H9 (cell line): Measurements from ENCODE around the gene MED31. TPM values are rescaled to one million over a fixed set of nuclear protein-coding genes. Genes with fewer than 3 reads are reported as not detected.

Experiments used
- DNase-seq: peaks from one replicate; pipeline ENCODE4 v3.0.0-alpha.2; 2017
- H2AFZ ChIP-seq: one replicate; pipeline ENCODE4 v1.6.1; 2013; ENCODE audit warnings: mild to moderate bottlenecking, low read length, control low read depth, moderate library complexity
- H2AK5ac ChIP-seq: 2 replicates; pipeline ENCODE4 v1.6.1; 2013; ENCODE audit warnings: low read length, control low read depth, mixed read lengths; ENCODE audit not compliant: insufficient read length
- H2BK120ac ChIP-seq: one replicate; pipeline ENCODE4 v1.6.1; 2013; ENCODE audit warnings: low read depth, mild to moderate bottlenecking, low read length, control low read depth, inconsistent platforms; ENCODE audit not compliant: poor library complexity, severe bottlenecking
- H2BK12ac ChIP-seq: 2 replicates; pipeline ENCODE4 v1.6.1; 2013; ENCODE audit warnings: low read length, control low read depth, mixed read lengths, low read depth; ENCODE audit not compliant: insufficient read length
- H2BK15ac ChIP-seq: 2 replicates; pipeline ENCODE4 v1.6.1; 2013; ENCODE audit warnings: low read depth, low read length, control low read depth
- H2BK20ac ChIP-seq: one replicate; pipeline ENCODE4 v1.6.1; 2013; ENCODE audit warnings: low read depth, mild to moderate bottlenecking, low read length, control low read depth, inconsistent platforms; ENCODE audit not compliant: poor library complexity, severe bottlenecking
- H2BK5ac ChIP-seq: 2 replicates; pipeline ENCODE4 v1.6.1; 2013; ENCODE audit warnings: low read length, control low read depth, mixed read lengths; ENCODE audit not compliant: insufficient read length
- H3K14ac ChIP-seq: 2 replicates; pipeline ENCODE4 v1.6.1; 2013; ENCODE audit warnings: low read length, control low read depth; ENCODE audit not compliant: insufficient read depth
- H3K18ac ChIP-seq: 2 replicates; pipeline ENCODE4 v1.6.1; 2013; ENCODE audit warnings: low read depth, mild to moderate bottlenecking, mixed read lengths, low read length, control low read depth; ENCODE audit not compliant: insufficient read length
- H3K23ac ChIP-seq: 2 replicates; pipeline ENCODE4 v1.6.1; 2013; ENCODE audit warnings: low read length, control low read depth, mixed read lengths, low read depth; ENCODE audit not compliant: insufficient read length
- H3K23me2 ChIP-seq: 2 replicates; pipeline ENCODE4 v1.6.1; 2013; ENCODE audit warnings: low read depth, mild to moderate bottlenecking, mixed read lengths, low read length, control low read depth; ENCODE audit not compliant: insufficient read length, poor library complexity, severe bottlenecking
- H3K27ac ChIP-seq: 2 replicates; pipeline ENCODE4 v1.5.1; 2013; ENCODE audit warnings: low read length, control low read depth, mixed read lengths, low read depth; ENCODE audit not compliant: insufficient read length
- H3K27me3 ChIP-seq: 2 replicates; pipeline ENCODE4 v1.6.1; 2013; ENCODE audit warnings: low read length, control low read depth, inconsistent platforms; ENCODE audit not compliant: insufficient read depth
- H3K4ac ChIP-seq: 2 replicates; pipeline ENCODE4 v1.6.1; 2013; ENCODE audit warnings: low read depth, mild to moderate bottlenecking, control low read depth, inconsistent platforms, low read length, moderate library complexity
- H3K4me1 ChIP-seq: 2 replicates; pipeline ENCODE4 v1.6.1; 2013; ENCODE audit warnings: low read length, control low read depth, inconsistent platforms; ENCODE audit not compliant: insufficient read depth
- H3K4me2 ChIP-seq: 2 replicates; pipeline ENCODE4 v1.6.1; 2013; ENCODE audit warnings: low read length, control low read depth, mixed read lengths; ENCODE audit not compliant: insufficient read length, insufficient read depth
- H3K56ac ChIP-seq: 2 replicates; pipeline ENCODE4 v1.6.1; 2013; ENCODE audit warnings: low read depth, mild to moderate bottlenecking, mixed read lengths, low read length, control low read depth; ENCODE audit not compliant: insufficient read length
- H3K79me1 ChIP-seq: 2 replicates; pipeline ENCODE4 v1.6.1; 2013; ENCODE audit warnings: low read depth, mild to moderate bottlenecking, moderate library complexity, low read length, control low read depth, inconsistent platforms; ENCODE audit not compliant: insufficient read depth, poor library complexity, severe bottlenecking
- H3K79me2 ChIP-seq: 2 replicates; pipeline ENCODE4 v1.6.1; 2013; ENCODE audit warnings: low read length, control low read depth, inconsistent platforms; ENCODE audit not compliant: insufficient read depth
- H3K9ac ChIP-seq: 2 replicates; pipeline ENCODE4 v1.6.1; 2013; ENCODE audit warnings: low read length, control low read depth, mixed read lengths; ENCODE audit not compliant: insufficient read length; ENCODE audit errors: extremely low read depth
- H3K9me3 ChIP-seq: one replicate; pipeline ENCODE4 v1.6.1; 2013; ENCODE audit warnings: low read depth, low read length, inconsistent platforms; ENCODE audit not compliant: control insufficient read depth
- H3T11ph ChIP-seq: one replicate; pipeline ENCODE4 v1.6.1; 2013; ENCODE audit warnings: mild to moderate bottlenecking, low read length, control low read depth, inconsistent platforms
- H4K20me1 ChIP-seq: one replicate; pipeline ENCODE4 v1.6.1; 2013; ENCODE audit not compliant: control insufficient read depth, insufficient read length, insufficient read depth
- H4K5ac ChIP-seq: 2 replicates; pipeline ENCODE4 v1.6.1; 2013; ENCODE audit warnings: low read depth, mild to moderate bottlenecking, mixed read lengths, low read length, control low read depth; ENCODE audit not compliant: insufficient read length
- H4K8ac ChIP-seq: replicated peaks from 2 replicates; pipeline ENCODE4 v1.6.1; 2013; ENCODE audit warnings: low read length, control low read depth, mixed read lengths, low read depth; ENCODE audit not compliant: insufficient read length
- H4K91ac ChIP-seq: 2 replicates; pipeline ENCODE4 v1.6.1; 2013; ENCODE audit warnings: low read depth, mild to moderate bottlenecking, moderate library complexity, mixed read lengths, low read length, control low read depth; ENCODE audit not compliant: insufficient read length
- H3K27ac Mint-ChIP-seq, 3 experiments: 2 replicates in 2 of 3; 3 replicates in 1 of 3; pipeline ENCODE4 v1.8.0; 2020 to 2021; ENCODE audit warnings: mixed read lengths in 3 of 3, mild to moderate bottlenecking in 1 of 3, moderate library complexity in 1 of 3
- H3K27me3 Mint-ChIP-seq: 2 replicates; pipeline ENCODE4 v1.8.0; 2021; ENCODE audit warnings: low read depth, mild to moderate bottlenecking, moderate library complexity, mixed read lengths
- H3K36me3 Mint-ChIP-seq, 3 experiments: 2 replicates in 2 of 3; 3 replicates in 1 of 3; pipeline ENCODE4 v1.8.0; 2020 to 2021; ENCODE audit warnings: low read depth in 3 of 3, mixed read lengths in 3 of 3; ENCODE audit not compliant: insufficient read depth in 1 of 3
- H3K4me1 Mint-ChIP-seq, 2 experiments: 2 replicates each; pipeline ENCODE4 v1.8.0; 2020; ENCODE audit warnings: mixed read lengths in 2 of 2
- H3K4me3 Mint-ChIP-seq, 2 experiments: 2 replicates in 1 of 2; 3 replicates in 1 of 2; pipeline ENCODE4 v1.8.0; 2020 to 2021; ENCODE audit warnings: mild to moderate bottlenecking in 2 of 2, mixed read lengths in 2 of 2, moderate library complexity in 1 of 2
- H3K9me3 Mint-ChIP-seq, 2 experiments: 2 replicates in 1 of 2; 3 replicates in 1 of 2; pipeline ENCODE4 v1.8.0; 2020; ENCODE audit warnings: mild to moderate bottlenecking in 2 of 2, mixed read lengths in 2 of 2, moderate library complexity in 1 of 2
- CTCF ChIP-seq: fragments of 200-600 bp; sonication (generic); conservative IDR thresholded peaks from 3 replicates; pipeline ENCODE4 v1.8.0; 2021; ENCODE audit warnings: antibody characterized with exemption, mild to moderate bottlenecking
- WGBS: extraction: QIAGEN DNeasy Blood & Tissue Kit; methylation state at CpG from one replicate; pipeline ENCODE4 v1.1.7; 2013; ENCODE audit warnings: missing lambda C conversion rate, low lambda C conversion rate, mixed read lengths; ENCODE audit not compliant: insufficient read length; ENCODE audit errors: extremely low coverage; 5-methylcytosine and 5-hydroxymethylcytosine counted together
- total RNA-seq: library from RNA; stranded (reverse); gene quantifications from 2 replicates; pipeline ENCODE4 v1.2.1, GENCODE V29; 2021

Gene MED31
- total RNA-seq, 1 experiment from 2014 or later = 11.8 TPM

- no peak overlapping the region for H2BK5ac ChIP-seq
- H3K79me1 ChIP-seq = no peaks in the 10 kb centered on the region
- no peak overlapping the region for H3K14ac ChIP-seq
- H3K56ac ChIP-seq = no peak overlapping the region
- Mint-ChIP-seq H3K27me3 (no peaks in the 10 kb centered on the region), H3K4me3 (no peak overlapping the region), H3K9me3 (no peaks in the 10 kb centered on the region), H3K4me1 (no peaks in the 10 kb centered on the region), H3K36me3 (peaks cover 20 to 74% (median 39%) of the 10 kb centered on the region in 3 experiments; a peak in 6 of 7 replicates), H3K27ac (no peak overlapping the region)
- H3K18ac ChIP-seq = no peak overlapping the region
- no peaks in the 10 kb centered on the region for H3K4me1 ChIP-seq
- no peaks in the 10 kb centered on the region for H3K27me3 ChIP-seq
- no peak overlapping the region for H3T11ph ChIP-seq
- WGBS = no CpG with 5 or more reads among the region's 1 CpG
- H3K4me2 ChIP-seq = no peak overlapping the region
- no peaks in the 10 kb centered on the region for H4K20me1 ChIP-seq
- no peak overlapping the region for H2BK120ac ChIP-seq
- DNase-seq = no peak
- no peaks in the 10 kb centered on the region for H3K23me2 ChIP-seq
- no peak overlapping the region for H2BK12ac ChIP-seq
- H3K4ac ChIP-seq = no peak overlapping the region
- H4K8ac ChIP-seq = no peak overlapping the region
- H3K9ac ChIP-seq = no peak overlapping the region
- H3K79me2 ChIP-seq = no peaks in the 10 kb centered on the region
- no peak overlapping the region for H3K23ac ChIP-seq
- H2AK5ac ChIP-seq = no peak overlapping the region
- H2BK20ac ChIP-seq = no peak overlapping the region
- no peak overlapping the region for H2BK15ac ChIP-seq
- H3K9me3 ChIP-seq = no peaks in the 10 kb centered on the region
- H2AFZ ChIP-seq = no peak overlapping the region
- H4K91ac ChIP-seq = no peak overlapping the region
- H3K27ac ChIP-seq = no peak overlapping the region
- no peak for TF ChIP-seq CTCF
- H4K5ac ChIP-seq = no peak overlapping the region
These were observed 53.7 kb downstream of the MED31 start for GRCh38 chr17:6597727-6598126.
